HepG2 (cell line): ENCODE measurements around the gene RABL6. TPM values are rescaled to one million over a fixed set of nuclear protein-coding genes. Genes with fewer than 3 reads are reported as not detected.

Source experiments
- AHR ChIP-seq: IDR thresholded peaks from 2 replicates; pipeline ENCODE4 v1.6.1; 2018; ENCODE audit warnings: missing genetic modification reagents, missing compliant biosample characterization
- ELF1 ChIP-seq: sonication (generic); formaldehyde crosslinking; IDR thresholded peaks from 2 replicates; pipeline ENCODE4 v1.4.0; 2020; ENCODE audit warnings: missing genetic modification reagents
- GPN1 ChIP-seq: sonication (generic); formaldehyde crosslinking; IDR thresholded peaks from 2 replicates; pipeline ENCODE4 v1.5.1; 2020; ENCODE audit warnings: missing genetic modification reagents, borderline replicate concordance
- MIER2 ChIP-seq: IDR thresholded peaks from 2 replicates; pipeline ENCODE4 v1.6.1; 2016; ENCODE audit warnings: missing biosample characterization, missing genetic modification reagents
- REPIN1 ChIP-seq: sonication (generic); formaldehyde crosslinking; IDR thresholded peaks from 2 replicates; pipeline ENCODE4 v1.8.0; 2022; ENCODE audit warnings: missing genetic modification reagents, low read depth, mild to moderate bottlenecking, borderline replicate concordance
- SP2 ChIP-seq: sonication (generic); formaldehyde crosslinking; IDR thresholded peaks from 2 replicates; pipeline ENCODE4 v1.5.1; 2020; ENCODE audit warnings: mild to moderate bottlenecking, missing genetic modification reagents
- SP5 ChIP-seq: IDR thresholded peaks from 2 replicates; pipeline ENCODE4 v1.6.1; 2016; ENCODE audit warnings: low read depth, borderline replicate concordance
- TOE1 ChIP-seq: sonication (generic); formaldehyde crosslinking; IDR thresholded peaks from 2 replicates; pipeline ENCODE4 v1.4.0; 2020; ENCODE audit warnings: mild to moderate bottlenecking, missing genetic modification reagents
- XBP1 ChIP-seq: sonication (generic); formaldehyde crosslinking; IDR thresholded peaks from 2 replicates; pipeline ENCODE4 v1.5.0; 2020; ENCODE audit warnings: missing genetic modification reagents
- ZBTB49 ChIP-seq: sonication (generic); formaldehyde crosslinking; IDR thresholded peaks from 2 replicates; pipeline ENCODE4 v1.4.0; 2020; ENCODE audit warnings: missing genetic modification reagents, borderline replicate concordance
- ZKSCAN8 ChIP-seq: IDR thresholded peaks from 2 replicates; pipeline ENCODE4 v1.6.1; 2016; ENCODE audit warnings: borderline replicate concordance, missing genetic modification reagents, missing compliant biosample characterization
- ZNF337 ChIP-seq: sonication (generic); formaldehyde crosslinking; IDR thresholded peaks from 2 replicates; pipeline ENCODE4 v1.5.1; 2020; ENCODE audit warnings: missing genetic modification reagents, low read depth, mild to moderate bottlenecking, borderline replicate concordance
- ZNF44 ChIP-seq: sonication (generic); formaldehyde crosslinking; IDR thresholded peaks from 2 replicates; pipeline ENCODE4 v1.5.1; 2020; ENCODE audit warnings: mild to moderate bottlenecking, missing genetic modification reagents
- ZNF644 ChIP-seq: IDR thresholded peaks from 2 replicates; pipeline ENCODE4 v1.6.1; 2016; ENCODE audit warnings: low read depth
- ZNF746 ChIP-seq: sonication (generic); formaldehyde crosslinking; IDR thresholded peaks from 2 replicates; pipeline ENCODE4 v1.8.0; 2022; ENCODE audit warnings: mild to moderate bottlenecking, missing genetic modification reagents
- polyA plus RNA-seq, 8 experiments: library from polyadenylated mRNA; depleted of rRNA in 3 of 8; stranded (reverse) in 7 of 8; unstranded in 1 of 8; fragments of >200 nt; fragmentation: Illumina TruSeq in 4 of 8; extraction: Trizol in 4 of 8; gene quantifications; 2 replicates each; pipeline versions ENCODE4 v1.2.1 to v1.2.3, GENCODE V29; 2011 to 2016; ENCODE audit warnings: low read depth in 4 of 8, missing spikeins in 1 of 8, mixed read lengths in 1 of 8; ENCODE audit not compliant: insufficient read depth in 1 of 8
- total RNA-seq, 5 experiments: library from RNA; depleted of rRNA; stranded (reverse); fragments of >200 nt; fragmentation: Illumina TruSeq; extraction: Trizol; gene quantifications; 2 replicates each; pipeline ENCODE4 v1.2.3, GENCODE V29; 2016; ENCODE audit warnings: low read depth in 1 of 5
- TF ChIP-seq, protein P1 (sequence below): sonication (generic); formaldehyde crosslinking; IDR thresholded peaks from 2 replicates; pipeline ENCODE4 v1.4.0; 2020; ENCODE audit warnings: missing genetic modification reagents, borderline replicate concordance
- TF ChIP-seq, protein P2 (sequence below): sonication (generic); IDR thresholded peaks from 2 replicates; pipeline ENCODE4 v1.6.1; 2016; ENCODE audit warnings: low read depth, borderline replicate concordance

RABL6 gene
- total and polyA plus RNA-seq, 2 of the 13 experiments (the other 11 are each of a cell fraction or from before 2014, with no cell fraction given): 81.5 to 125 TPM

- TF ChIP-seq, protein P1, sequence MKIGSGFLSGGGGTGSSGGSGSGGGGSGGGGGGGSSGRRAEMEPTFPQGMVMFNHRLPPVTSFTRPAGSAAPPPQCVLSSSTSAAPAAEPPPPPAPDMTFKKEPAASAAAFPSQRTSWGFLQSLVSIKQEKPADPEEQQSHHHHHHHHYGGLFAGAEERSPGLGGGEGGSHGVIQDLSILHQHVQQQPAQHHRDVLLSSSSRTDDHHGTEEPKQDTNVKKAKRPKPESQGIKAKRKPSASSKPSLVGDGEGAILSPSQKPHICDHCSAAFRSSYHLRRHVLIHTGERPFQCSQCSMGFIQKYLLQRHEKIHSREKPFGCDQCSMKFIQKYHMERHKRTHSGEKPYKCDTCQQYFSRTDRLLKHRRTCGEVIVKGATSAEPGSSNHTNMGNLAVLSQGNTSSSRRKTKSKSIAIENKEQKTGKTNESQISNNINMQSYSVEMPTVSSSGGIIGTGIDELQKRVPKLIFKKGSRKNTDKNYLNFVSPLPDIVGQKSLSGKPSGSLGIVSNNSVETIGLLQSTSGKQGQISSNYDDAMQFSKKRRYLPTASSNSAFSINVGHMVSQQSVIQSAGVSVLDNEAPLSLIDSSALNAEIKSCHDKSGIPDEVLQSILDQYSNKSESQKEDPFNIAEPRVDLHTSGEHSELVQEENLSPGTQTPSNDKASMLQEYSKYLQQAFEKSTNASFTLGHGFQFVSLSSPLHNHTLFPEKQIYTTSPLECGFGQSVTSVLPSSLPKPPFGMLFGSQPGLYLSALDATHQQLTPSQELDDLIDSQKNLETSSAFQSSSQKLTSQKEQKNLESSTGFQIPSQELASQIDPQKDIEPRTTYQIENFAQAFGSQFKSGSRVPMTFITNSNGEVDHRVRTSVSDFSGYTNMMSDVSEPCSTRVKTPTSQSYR: peak; percentile 35; the same call in 1 of the 2 replicates
- TF ChIP-seq XBP1 (CRISPR knock-in tag): no peak
- TF ChIP-seq ZNF746 (CRISPR knock-in tag): peak; percentile 58; the same call in 1 of the 2 replicates
- no peak for TF ChIP-seq TOE1 (CRISPR knock-in tag)
- TF ChIP-seq MIER2: 0 out of 2 replicates have a peak, but pooled peaks have one; percentile 40
- TF ChIP-seq REPIN1 (CRISPR knock-in tag): peak; percentile 53
- TF ChIP-seq ZBTB49 (CRISPR knock-in tag): no peak
- TF ChIP-seq SP5 (CRISPR knock-in tag): peak; percentile 95
- TF ChIP-seq ZKSCAN8 (CRISPR knock-in tag): peak; percentile 52; the same call in 1 of the 2 replicates
- TF ChIP-seq GPN1 (CRISPR knock-in tag): no peak
- TF ChIP-seq ZNF644 (CRISPR knock-in tag): peak; percentile 57; the same call in 1 of the 2 replicates
- peak; percentile 67 for TF ChIP-seq SP2
- TF ChIP-seq ELF1 (CRISPR knock-in tag): peak; percentile 42; the same call in 1 of the 2 replicates
- TF ChIP-seq, protein P2, sequence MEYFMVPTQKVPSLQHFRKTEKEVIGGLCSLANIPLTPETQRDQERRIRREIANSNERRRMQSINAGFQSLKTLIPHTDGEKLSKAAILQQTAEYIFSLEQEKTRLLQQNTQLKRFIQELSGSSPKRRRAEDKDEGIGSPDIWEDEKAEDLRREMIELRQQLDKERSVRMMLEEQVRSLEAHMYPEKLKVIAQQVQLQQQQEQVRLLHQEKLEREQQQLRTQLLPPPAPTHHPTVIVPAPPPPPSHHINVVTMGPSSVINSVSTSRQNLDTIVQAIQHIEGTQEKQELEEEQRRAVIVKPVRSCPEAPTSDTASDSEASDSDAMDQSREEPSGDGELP: peak; percentile 64; the same call in 1 of the 2 replicates
- TF ChIP-seq ZNF337: peak; percentile 83; the same call in 1 of the 2 replicates
- no peak for TF ChIP-seq AHR (CRISPR knock-in tag)
- TF ChIP-seq ZNF44 (CRISPR knock-in tag): no peak
Observed at GRCh38 chr9:136882109-136882946, 74.6 kb downstream of the RABL6 start (continued).
